Panc1 (cell line): ENCODE data around the gene UTY.

ENCODE experiments used
- CTCF ChIP-seq: fragments of 450-650 bp; IDR thresholded peaks from 2 replicates; pipeline ENCODE4 v1.5.1; 2017; ENCODE audit warnings: mild to moderate bottlenecking
- REST ChIP-seq, 2 experiments: IDR thresholded peaks; 2 replicates each; pipeline ENCODE4 v1.6.1; 2011 to 2012; ENCODE audit warnings: low read depth in 2 of 2, control low read depth in 1 of 2, low read length in 1 of 2, mild to moderate bottlenecking in 1 of 2, moderate library complexity in 1 of 2; ENCODE audit not compliant: insufficient read depth in 1 of 2
- TCF7L2 ChIP-seq: IDR thresholded peaks from 2 replicates; pipeline ENCODE4 v1.6.1; 2011; ENCODE audit warnings: mild to moderate bottlenecking, low read depth, low read length, inconsistent platforms

GRCh38 chrY:13445566-13445965 lies 34.3 kb downstream of the UTY start:
- TF ChIP-seq CTCF, result no peak
- no peak for TF ChIP-seq REST (IDR thresholded peaks at IDR 0.05; ENCODE audit: insufficient read depth in 1 of 2, low read depth in 2 of 2, low read length in 1 of 2)
- TF ChIP-seq TCF7L2, result no peak
